Keratinocyte (primary cell): Measurements from ENCODE around the gene KRTAP20-3.

ENCODE experiments used
- CTCF ChIP-seq, 3 experiments: IDR thresholded peaks in 1 of 3; conservative IDR thresholded peaks in 1 of 3; optimal IDR thresholded peaks in 1 of 3; 2 replicates in 2 of 3; 3 replicates in 1 of 3; pipeline versions ENCODE3 to v1.5.1; 2011; ENCODE audit warnings: low read length in 3 of 3, mild to moderate bottlenecking in 3 of 3, moderate library complexity in 2 of 3, control low read depth in 1 of 3, inconsistent platforms in 1 of 3; ENCODE audit not compliant: insufficient read depth in 2 of 3; ENCODE audit errors: extremely low read depth in 1 of 3
- EZH2 ChIP-seq: IDR thresholded peaks from one replicate; pipeline ENCODE4 v1.6.1; 2012; ENCODE audit warnings: inconsistent platforms, mild to moderate bottlenecking, low read length, moderate library complexity

- TF ChIP-seq CTCF (optimal IDR thresholded peaks at IDR 0.05 in 1 of 3, IDR thresholded peaks at IDR 0.05 in 1 of 3, conservative IDR thresholded peaks at IDR 0.05 in 1 of 3; ENCODE audit: extremely low read depth in 1 of 3, insufficient read depth in 2 of 3, low read length in 3 of 3) (no peak), EZH2 (no peak)
Measured at GRCh38 chr21:30680586-30680985, 37.9 kb downstream of the KRTAP20-3 start.
